Measurements from ENCODE around the gene ADPRHL1.
"Not testable (repeated sequence)": the region's sequence is repeated elsewhere in the genome, so short reads cannot be mapped to it uniquely, and the experiment has no call there.

Gene ADPRHL1

GRCh38 chr13:113387396-113387795 is 65.9 kb downstream of the ADPRHL1 start:
- Histone ChIP-seq H3K4me3 (ENCODE audit: insufficient read length, low read depth) (no peak overlapping the region), H3K9me3 (ENCODE audit: insufficient read depth, low read length) (peaks cover 20% of the 10 kb centered on the region), H3K9ac (ENCODE audit: insufficient read length, low read depth) (no peak overlapping the region), H3K27me3 (ENCODE audit: insufficient read depth, insufficient read length) (no peaks in the 10 kb centered on the region), H3K36me3 (ENCODE audit: insufficient read depth, insufficient read length, low read length) (no peaks in the 10 kb centered on the region), H3K4me1 (ENCODE audit: insufficient read depth, insufficient read length) (no peaks in the 10 kb centered on the region)
- DNase-seq (ENCODE audit: low read depth, low spot score) = no peak
- TF ChIP-seq ZNF274 (IDR thresholded peaks at IDR 0.05; ENCODE audit: low read depth, low read length) (no peak), YY1 (IDR thresholded peaks at IDR 0.05; ENCODE audit: insufficient read depth, insufficient read length) (no peak), SUZ12 (IDR thresholded peaks at IDR 0.05; ENCODE audit: extremely low read depth, insufficient read depth, insufficient read length) (no peak)

GRCh38 chr13:113383089-113383488 is 70.2 kb downstream of the ADPRHL1 start:
- H3K36me3 ChIP-seq (ENCODE audit: insufficient read depth, insufficient read length, low read length) = no peaks in the 10 kb centered on the region
- DNase-seq (ENCODE audit: low read depth, low spot score) = no peak
- peaks cover 6% of the 10 kb centered on the region for H3K4me1 ChIP-seq (ENCODE audit: insufficient read depth, insufficient read length)
- no peak for TF ChIP-seq SUZ12 (IDR thresholded peaks at IDR 0.05; ENCODE audit: extremely low read depth, insufficient read depth, insufficient read length)
- TF ChIP-seq YY1 (IDR thresholded peaks at IDR 0.05; ENCODE audit: insufficient read depth, insufficient read length) = no peak
- no peak for TF ChIP-seq ZNF274 (IDR thresholded peaks at IDR 0.05; ENCODE audit: low read depth, low read length)
- no peak overlapping the region for H3K9ac ChIP-seq (ENCODE audit: insufficient read length, low read depth)
- H3K27me3 ChIP-seq (ENCODE audit: insufficient read depth, insufficient read length) = no peaks in the 10 kb centered on the region
- peaks cover 16% of the 10 kb centered on the region; the same call in 1 of the 2 replicates for H3K9me3 ChIP-seq (ENCODE audit: insufficient read depth, low read length)
- no peak overlapping the region for H3K4me3 ChIP-seq (ENCODE audit: insufficient read length, low read depth)

GRCh38 chr13:113382542-113382941 is 70.7 kb downstream of the ADPRHL1 start:
- H3K9ac ChIP-seq (ENCODE audit: insufficient read length, low read depth); DNase-seq (ENCODE audit: low read depth, low spot score); H3K4me3 ChIP-seq (ENCODE audit: insufficient read length, low read depth); H3K4me1 ChIP-seq (ENCODE audit: insufficient read depth, insufficient read length); H3K36me3 ChIP-seq (ENCODE audit: insufficient read depth, insufficient read length, low read length); H3K27me3 ChIP-seq (ENCODE audit: insufficient read depth, insufficient read length): not testable (repeated sequence)
- H3K9me3 ChIP-seq (ENCODE audit: insufficient read depth, low read length) = peaks cover 18% of the 10 kb centered on the region; the same call in 1 of the 2 replicates

GRCh38 chr13:113378825-113379224 is 74.5 kb downstream of the ADPRHL1 start:
- H3K4me3 ChIP-seq (ENCODE audit: insufficient read length, low read depth) = no peak overlapping the region
- DNase-seq (ENCODE audit: low read depth, low spot score) = no peak
- H3K9ac ChIP-seq (ENCODE audit: insufficient read length, low read depth) = no peak overlapping the region
- no peaks in the 10 kb centered on the region for H3K36me3 ChIP-seq (ENCODE audit: insufficient read depth, insufficient read length, low read length)
- no peak for TF ChIP-seq YY1 (IDR thresholded peaks at IDR 0.05; ENCODE audit: insufficient read depth, insufficient read length)
- H3K27me3 ChIP-seq (ENCODE audit: insufficient read depth, insufficient read length) = no peaks in the 10 kb centered on the region
- H3K9me3 ChIP-seq (ENCODE audit: insufficient read depth, low read length) = peaks cover 8% of the 10 kb centered on the region; the same call in 1 of the 2 replicates
- peaks cover 9% of the 10 kb centered on the region for H3K4me1 ChIP-seq (ENCODE audit: insufficient read depth, insufficient read length)

- Histone ChIP-seq H3K9me3 (ENCODE audit: insufficient read depth, low read length) (peaks cover 8% of the 10 kb centered on the region; the same call in 1 of the 2 replicates), H3K9ac (ENCODE audit: insufficient read length, low read depth) (no peak overlapping the region), H3K27me3 (ENCODE audit: insufficient read depth, insufficient read length) (no peaks in the 10 kb centered on the region), H3K4me3 (ENCODE audit: insufficient read length, low read depth) (no peak overlapping the region), H3K36me3 (ENCODE audit: insufficient read depth, insufficient read length, low read length) (no peaks in the 10 kb centered on the region), H3K4me1 (ENCODE audit: insufficient read depth, insufficient read length) (peaks cover 9% of the 10 kb centered on the region)
- TF ChIP-seq YY1 (IDR thresholded peaks at IDR 0.05; ENCODE audit: insufficient read depth, insufficient read length) (no peak), ZNF274 (IDR thresholded peaks at IDR 0.05; ENCODE audit: low read depth, low read length) (no peak), SUZ12 (IDR thresholded peaks at IDR 0.05; ENCODE audit: extremely low read depth, insufficient read depth, insufficient read length) (no peak)
- DNase-seq (ENCODE audit: low read depth, low spot score) = no peak
These were observed 78.6 kb downstream of the ADPRHL1 start for GRCh38 chr13:113374511-113375175.

- no peak for DNase-seq (ENCODE audit: low read depth, low spot score)
- no peaks in the 10 kb centered on the region for H3K36me3 ChIP-seq (ENCODE audit: insufficient read depth, insufficient read length, low read length)
- H3K27me3 ChIP-seq (ENCODE audit: insufficient read depth, insufficient read length) = no peaks in the 10 kb centered on the region
- no peak overlapping the region for H3K4me3 ChIP-seq (ENCODE audit: insufficient read length, low read depth)
- no peak overlapping the region for H3K9ac ChIP-seq (ENCODE audit: insufficient read length, low read depth)
- H3K9me3 ChIP-seq (ENCODE audit: insufficient read depth, low read length) = peaks cover 8% of the 10 kb centered on the region; the same call in 1 of the 2 replicates
- peaks cover 8% of the 10 kb centered on the region for H3K4me1 ChIP-seq (ENCODE audit: insufficient read depth, insufficient read length)
- TF ChIP-seq SUZ12 (IDR thresholded peaks at IDR 0.05; ENCODE audit: extremely low read depth, insufficient read depth, insufficient read length) = no peak
- no peak for TF ChIP-seq YY1 (IDR thresholded peaks at IDR 0.05; ENCODE audit: insufficient read depth, insufficient read length)
- TF ChIP-seq ZNF274 (IDR thresholded peaks at IDR 0.05; ENCODE audit: low read depth, low read length) = no peak
These were observed 79.3 kb downstream of the ADPRHL1 start for GRCh38 chr13:113373811-113374485.

- not testable (repeated sequence) for H3K4me3 ChIP-seq (ENCODE audit: insufficient read length, low read depth); H3K27me3 ChIP-seq (ENCODE audit: insufficient read depth, insufficient read length); DNase-seq (ENCODE audit: low read depth, low spot score); H3K9ac ChIP-seq (ENCODE audit: insufficient read length, low read depth); H3K36me3 ChIP-seq (ENCODE audit: insufficient read depth, insufficient read length, low read length); H3K9me3 ChIP-seq (ENCODE audit: insufficient read depth, low read length); H3K4me1 ChIP-seq (ENCODE audit: insufficient read depth, insufficient read length)
These were observed 81.6 kb downstream of the ADPRHL1 start for GRCh38 chr13:113371701-113372100.
